HG03135 (cell line): ENCODE measurements around the gene FTO.

Source experiments
- ATAC-seq: cut with Tn5 transposase; IDR thresholded peaks from one replicate; pipeline ENCODE4 v1.9.1; 2021; ENCODE audit warnings: mild to moderate bottlenecking, moderate library complexity; ENCODE audit not compliant: unreplicated experiment

Gene FTO

DNA sequence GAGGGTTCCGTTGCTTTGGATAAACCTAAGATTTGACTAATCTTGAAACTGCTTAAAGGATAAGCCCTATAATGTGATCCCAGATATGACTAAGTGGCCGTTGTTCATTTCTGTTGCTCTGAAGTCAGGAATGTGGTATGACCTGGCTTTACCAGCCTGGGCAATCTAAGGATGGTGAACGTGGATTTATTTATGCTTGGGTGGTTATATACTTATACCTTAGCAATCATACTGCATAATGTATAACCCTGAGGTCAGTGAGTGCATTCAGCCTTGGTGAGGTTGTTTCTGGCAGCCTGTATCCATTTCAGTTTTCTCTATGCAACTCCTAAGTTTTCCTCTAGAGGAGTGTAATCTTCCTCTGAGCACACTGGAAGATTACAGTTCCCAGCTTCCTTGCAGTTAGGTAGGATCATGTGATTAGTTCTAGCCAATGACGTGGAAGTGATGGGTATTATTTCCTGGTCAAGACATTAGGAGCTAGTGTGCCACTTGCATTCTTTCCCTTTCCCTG lies 41.9 kb downstream of the FTO start:
- ATAC-seq = no peak

DNA sequence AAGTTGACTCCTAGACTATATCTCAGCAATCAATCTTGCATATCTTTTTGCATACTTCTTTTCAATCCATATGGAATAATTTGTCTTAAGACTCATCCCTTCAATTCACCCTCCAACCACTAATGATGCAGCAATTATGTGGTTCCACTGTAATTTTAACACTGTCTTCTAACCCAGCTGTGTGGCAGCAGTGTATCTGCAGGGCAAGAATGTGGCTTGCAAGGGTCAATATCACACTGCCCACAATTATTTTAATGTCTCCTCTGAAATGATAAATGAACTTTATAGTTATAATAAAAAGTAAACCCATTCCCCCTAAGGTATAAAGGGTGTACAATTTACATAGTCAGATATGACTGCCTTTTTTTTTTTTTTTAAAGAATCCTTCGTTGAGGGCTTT lies 48.6 kb downstream of the FTO start:
- ATAC-seq = no peak

DNA sequence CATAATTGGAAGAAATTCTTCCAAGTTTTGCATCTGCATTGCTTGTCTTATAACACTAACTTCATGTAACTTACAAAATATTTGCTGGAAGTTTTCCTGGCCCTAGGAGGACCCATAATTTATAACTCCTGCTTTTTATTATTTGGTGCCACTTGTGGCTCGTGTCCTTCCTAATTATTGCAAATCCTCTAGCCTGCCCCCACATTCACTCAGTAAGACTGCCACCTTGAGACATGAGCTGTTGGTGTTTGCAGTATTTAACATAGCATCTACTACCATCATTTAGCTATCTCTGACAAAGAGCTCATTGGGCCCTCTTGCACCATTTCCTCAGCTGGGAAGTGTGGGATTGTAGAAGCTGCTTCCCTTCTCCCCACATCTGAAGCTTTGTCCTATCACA lies 49.5 kb downstream of the FTO start:
- ATAC-seq = no peak

DNA sequence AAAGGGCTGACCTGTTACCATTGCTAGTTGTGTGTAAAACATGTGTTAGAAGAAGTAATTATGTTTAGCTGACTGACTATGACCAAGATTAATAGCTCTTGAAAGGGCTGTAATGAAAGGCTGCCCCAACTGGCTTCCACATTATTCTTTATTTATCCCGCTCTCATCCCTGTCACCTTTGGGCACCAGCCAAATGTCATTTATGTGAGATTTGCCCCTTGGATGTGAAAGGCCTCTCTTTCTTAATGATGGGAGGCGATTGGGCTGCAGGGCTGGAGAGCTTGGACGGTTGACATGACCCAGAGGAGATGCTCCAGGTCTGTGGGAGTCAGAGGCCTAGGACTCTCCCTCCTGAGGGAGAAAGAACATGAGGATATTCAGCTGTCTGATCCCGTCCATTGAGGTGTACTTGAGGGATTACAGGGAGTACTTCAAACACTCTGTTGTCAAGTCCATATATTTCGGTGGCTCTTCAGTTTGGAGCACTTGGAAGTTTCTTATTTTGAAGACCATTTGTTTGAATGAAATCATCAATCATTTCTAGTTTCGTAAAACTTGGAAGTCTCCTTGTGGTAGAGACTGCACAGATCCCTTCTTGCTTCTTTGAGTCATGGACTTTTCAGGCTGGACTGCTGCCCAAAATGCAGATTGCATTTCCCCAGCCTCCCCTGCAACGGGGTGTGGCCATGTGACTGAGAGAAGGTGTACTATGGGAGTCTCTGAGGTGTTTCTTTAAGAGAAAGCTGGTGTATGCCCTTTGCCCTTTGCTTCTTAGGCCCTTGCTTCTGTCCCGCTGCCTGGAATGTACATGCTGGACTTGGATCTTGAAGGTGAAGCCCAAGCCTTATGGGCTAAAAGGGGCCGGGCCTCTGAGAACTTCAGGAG lies 51.3 kb downstream of the FTO start:
- no peak for ATAC-seq

DNA sequence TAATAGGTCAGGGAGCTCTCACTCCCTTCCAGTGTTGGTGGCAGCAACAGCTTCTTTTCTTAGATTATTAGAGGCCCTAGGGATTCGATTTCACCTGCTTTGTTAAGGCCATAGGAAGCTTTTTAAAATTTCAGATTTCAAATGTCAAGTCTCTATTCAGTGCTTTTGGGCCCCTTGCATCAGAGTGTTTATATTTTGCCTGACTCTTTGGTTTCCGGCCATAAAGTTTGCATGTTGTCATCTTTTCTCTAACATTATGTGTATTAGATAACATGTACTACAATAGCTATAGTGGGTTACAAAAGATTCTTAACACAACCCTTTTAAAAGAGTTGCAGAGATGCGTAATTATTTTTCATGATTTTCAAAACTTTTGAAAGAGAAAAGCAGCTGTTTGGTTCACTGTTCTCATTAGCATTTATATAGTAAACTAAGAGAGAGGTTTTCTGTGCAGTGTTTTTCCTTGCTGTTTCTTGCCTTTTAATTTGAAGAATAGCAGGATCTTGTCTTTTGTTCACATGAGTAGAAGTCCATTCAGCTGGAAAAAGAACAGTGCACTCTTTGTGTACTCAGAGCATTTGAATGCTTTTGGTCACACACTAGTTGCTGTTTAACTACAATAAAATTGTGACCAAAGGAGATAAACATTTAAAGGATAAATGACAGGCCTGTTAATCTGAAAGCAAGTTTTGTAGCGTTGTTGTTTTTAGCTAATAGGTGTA lies 52.5 kb downstream of the FTO start:
- no peak for ATAC-seq

DNA sequence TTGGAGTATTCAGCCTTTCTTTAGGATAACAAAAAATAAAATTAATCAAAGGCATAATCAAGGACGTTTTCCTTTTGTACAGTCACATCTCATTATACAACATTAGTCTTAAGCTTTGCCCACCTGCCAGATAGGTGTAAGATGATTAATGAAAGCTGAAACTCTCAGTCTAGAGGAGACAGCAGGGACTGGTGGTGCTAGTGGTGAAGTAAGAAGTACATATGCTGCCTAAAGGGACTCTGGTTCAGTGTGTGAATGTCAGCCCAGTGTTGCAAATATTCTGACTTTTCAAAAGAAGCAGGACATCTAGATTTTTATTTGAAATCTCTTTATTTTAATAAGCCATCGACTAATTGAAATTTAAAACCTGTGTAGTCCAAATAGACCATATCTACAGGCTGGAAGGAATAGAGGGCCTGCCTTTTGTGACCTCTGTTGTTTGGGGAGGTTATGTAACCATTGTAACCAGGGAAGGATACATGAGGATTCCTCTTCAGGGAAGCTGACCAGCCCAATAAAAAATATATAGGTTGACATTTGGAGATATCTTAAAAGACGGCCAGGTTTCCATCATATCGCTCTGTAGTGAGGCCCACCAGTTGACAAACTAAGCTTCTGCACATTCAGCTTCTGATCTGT lies 54.1 kb downstream of the FTO start:
- no peak for ATAC-seq

DNA sequence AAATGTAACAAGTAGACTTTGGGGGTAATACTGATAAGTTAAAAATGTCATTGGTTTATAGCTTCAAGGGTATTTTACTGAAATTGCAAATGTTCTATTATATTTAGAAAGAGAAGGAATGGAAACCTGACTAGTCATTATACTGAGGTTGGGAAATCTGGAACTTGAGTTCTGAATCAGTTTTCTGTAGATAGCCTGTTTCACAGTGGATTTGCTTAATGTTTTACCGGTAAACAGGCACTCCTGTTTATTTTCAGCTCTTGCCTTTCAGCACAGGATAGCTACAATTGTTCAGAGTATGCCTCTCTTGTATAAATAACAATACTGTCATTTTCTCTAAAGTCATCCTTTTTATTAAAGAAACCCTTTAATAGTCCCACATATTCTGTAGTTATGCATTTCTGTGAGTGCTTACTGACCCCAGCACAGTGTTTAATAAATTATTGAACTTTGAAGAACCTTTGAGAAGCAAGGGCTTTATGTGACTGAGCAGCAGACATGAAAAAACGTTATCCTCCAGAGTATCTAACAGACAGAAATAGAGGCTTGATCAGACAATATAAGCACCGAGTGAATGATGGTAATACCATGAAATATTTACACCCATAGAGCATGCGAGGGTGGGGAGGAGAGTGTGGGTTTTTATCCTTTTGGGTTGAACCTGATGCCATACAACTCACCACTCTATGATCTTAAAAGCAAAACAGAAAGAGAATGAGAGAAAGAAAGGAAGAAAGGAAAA lies 58.2 kb downstream of the FTO start:
- no peak for ATAC-seq

DNA sequence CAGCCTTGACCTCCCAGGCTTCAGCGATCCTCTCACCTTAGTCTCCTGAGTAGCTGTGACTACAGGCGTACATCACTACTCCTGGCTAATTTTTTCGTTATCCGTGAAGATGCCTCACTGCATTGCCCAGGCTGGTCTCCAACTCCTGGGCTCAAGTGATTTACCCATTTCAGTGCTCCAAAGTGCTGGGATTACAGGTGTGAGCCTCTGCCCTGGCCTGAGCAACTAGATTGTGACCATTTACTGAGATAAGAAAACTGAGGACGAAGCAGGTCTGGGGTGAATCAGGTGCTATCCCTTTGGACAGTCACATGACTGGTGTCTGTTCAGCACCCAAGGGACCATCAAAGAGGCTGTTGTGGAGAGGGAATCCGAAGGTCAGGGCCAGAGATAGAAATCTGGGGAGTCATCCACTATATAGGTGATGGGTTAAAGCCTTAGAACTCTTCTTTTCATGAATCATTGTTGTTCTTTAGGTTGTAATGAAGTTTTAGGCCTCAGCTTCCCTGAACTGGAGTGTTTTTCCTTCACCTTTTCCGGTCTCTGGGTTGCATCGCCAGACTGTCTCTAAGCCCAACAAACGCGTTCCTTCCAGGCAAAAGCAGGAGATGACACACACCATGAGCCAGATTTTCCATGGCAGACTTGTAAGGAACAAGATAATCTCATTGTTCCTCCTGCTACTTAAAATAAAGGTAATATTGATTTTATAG lies 62.5 kb downstream of the FTO start:
- no peak for ATAC-seq

DNA sequence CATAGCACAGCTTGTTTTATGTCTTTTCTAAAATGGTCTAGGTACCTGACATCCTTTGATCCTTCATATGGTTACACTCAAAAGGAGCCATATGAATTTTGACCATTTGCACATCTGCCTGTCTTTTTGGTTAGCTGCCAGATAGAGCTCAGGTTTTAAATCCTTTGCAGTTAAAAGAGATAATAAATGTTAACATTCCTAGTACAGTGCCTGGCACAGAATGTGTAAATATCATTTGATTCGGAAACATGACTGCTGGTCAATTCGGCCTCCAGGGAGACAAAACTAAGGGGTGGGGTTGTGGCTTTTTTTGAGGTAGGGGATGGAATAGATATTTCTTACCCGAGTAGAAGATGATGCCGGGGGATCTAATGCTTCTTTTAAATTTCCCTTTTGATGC lies 64.2 kb downstream of the FTO start:
- no peak for ATAC-seq

DNA sequence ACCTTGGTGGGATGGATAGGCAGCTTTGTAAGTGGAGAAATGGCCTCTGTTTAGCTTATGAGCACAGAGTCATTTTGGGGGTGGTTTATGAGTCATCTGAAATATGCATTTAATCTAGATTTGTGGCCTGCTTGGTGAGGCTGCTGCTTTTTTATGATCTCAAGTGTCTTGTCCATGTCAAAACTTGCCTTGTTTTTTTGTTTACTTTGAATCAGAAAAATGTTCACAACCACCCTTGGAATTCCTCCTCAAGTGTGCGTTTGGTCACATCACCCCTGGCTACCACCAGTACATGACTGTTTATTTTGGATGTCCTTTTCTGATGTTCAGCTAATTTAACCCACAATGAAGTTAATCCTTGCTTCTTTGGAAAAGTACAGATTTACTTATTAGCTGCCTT lies 64.6 kb downstream of the FTO start:
- ATAC-seq = no peak

DNA sequence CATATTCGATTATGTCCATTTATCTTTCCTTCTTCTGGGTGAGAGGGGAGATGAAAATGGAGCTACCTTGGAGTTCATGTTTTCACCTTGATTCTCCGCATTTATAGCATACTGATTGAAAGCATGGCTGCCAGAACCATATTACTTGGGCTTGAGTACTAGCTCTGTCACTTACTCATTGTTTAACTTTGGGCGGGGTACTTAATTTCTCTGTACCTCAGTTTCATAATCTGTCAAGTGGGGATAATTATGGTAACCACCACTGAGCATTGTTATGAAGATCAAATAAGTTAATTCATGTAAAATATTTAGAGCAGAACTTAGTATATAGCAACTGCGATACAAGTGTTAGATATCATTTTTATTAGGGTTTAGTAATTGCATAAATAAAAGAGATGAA lies 65.2 kb downstream of the FTO start:
- ATAC-seq = no peak

DNA sequence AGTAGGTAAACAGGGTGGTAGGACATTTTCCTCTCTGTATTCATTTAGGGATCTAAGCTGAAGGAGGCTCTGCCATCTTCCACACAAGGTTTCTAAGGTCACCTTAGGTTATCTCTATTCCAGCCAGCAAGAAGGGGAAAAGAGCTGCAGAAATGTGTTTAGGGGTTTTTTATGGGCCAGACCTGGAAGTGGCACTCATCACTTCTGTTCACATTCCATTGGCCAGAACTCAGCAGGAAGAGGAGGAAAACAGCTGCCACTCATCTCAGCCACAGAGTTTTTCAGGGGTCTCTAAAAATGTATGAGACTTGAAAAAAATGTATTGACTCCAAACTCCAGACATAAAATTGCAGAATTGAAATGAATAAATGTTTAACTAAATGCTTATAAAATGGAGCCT lies 65.8 kb downstream of the FTO start:
- no peak for ATAC-seq

DNA sequence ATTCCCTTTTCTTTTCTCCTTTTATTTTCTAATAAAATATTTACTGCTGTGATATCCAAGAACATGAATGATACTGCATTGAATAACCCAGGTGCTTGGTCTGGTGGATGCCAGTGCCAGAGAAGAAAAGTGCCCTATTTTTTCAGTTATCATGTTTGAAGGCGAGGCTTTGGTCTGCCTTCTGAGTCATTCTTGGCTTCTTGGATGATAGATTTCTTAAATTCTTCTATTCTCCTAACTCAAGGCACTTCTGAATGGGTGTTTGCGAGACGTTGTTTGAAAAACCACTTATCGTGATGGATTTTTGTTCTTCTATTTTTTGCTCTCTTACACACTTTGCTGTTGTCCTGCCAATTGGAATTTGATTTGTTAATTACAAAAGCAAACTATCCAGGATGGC lies 66.7 kb downstream of the FTO start:
- no peak for ATAC-seq

DNA sequence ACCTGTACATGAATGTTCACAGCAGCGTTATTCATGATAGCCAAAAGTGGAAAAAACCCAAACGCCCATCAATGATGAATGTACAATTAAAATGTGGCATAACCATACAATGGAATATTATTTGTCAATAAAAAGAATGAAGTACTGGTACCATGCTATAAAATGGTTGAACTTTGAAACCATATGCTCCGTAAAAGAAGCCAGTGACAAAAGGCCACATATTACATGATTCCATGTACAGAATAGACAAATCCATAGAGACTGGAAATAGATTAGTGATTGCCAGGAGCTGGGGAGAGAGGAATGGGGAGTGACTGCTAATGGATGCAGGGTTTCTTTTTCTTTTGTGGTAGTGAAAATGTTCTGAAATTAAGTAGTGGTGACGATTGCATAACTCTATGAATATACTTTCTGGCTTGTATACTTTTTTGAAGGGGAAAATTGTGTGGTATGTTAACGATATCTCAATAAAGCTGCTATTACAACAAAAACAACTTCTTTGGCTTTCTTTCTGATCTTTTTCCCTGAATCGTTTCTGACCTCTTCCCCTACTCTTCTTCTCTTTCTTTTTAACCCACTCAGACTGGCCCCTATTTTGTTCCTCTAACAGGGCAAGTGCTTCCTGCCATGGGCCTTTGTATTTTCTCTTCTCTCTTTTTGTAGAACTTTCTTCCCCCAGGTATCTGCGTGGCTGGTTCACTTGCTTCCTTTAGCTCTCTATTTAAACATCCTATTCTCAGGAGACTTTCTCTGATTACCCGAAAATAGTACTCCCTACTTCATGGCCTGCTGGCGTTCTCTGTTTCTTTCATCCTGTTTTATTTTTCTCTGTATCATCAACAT lies 67.9 kb downstream of the FTO start:
- ATAC-seq = no peak

DNA sequence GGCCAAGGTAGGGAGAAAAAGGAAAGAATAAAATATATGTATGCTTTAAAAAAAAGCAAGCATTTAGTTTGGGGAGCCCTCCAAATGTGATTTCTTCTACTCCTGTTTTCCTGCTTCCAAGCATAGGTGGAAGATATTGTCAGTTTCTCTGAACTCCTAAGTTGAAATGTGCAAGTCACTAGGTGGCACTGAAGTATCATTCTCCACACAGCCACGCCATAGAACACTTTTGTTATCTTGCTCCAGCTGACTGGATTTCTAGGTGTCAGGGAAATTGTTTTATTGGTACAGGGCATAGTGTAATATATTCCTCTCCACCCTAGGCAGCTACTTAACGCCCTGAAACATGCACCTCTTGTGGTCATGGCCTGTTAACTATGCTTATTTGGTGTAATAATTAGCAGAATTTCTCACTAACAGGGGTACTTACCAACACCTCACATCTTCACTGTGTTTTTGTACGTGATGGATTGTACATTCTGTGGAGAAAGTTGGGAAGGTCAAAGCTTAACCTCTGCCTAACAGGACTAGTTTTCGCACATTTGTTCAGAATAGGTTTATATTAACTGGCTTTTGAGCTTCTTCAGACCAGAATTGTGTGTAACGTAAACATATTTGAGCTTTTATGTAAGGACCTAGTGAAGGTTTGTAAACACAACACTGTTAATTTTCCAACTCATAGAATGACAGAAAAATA lies 69.3 kb downstream of the FTO start:
- ATAC-seq = no peak

DNA sequence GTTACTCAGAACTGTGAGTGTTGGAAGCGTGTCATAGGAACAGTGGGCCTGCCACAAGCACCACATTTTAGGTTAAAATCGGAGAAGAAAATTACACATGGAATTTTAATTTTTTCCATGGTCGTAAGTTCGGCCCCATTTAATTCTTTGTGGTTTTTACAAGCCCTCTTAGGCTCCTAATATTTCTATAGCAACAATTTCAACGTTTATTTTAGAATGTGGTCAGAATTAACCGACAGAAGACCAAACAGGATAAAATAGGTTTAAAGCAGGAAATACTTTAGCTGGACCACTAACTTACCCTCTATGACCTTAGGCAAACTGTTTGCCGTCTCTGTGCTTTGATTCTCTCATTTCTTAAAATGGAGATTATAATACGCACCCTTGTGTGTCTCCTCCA lies 69.9 kb downstream of the FTO start:
- no peak for ATAC-seq

DNA sequence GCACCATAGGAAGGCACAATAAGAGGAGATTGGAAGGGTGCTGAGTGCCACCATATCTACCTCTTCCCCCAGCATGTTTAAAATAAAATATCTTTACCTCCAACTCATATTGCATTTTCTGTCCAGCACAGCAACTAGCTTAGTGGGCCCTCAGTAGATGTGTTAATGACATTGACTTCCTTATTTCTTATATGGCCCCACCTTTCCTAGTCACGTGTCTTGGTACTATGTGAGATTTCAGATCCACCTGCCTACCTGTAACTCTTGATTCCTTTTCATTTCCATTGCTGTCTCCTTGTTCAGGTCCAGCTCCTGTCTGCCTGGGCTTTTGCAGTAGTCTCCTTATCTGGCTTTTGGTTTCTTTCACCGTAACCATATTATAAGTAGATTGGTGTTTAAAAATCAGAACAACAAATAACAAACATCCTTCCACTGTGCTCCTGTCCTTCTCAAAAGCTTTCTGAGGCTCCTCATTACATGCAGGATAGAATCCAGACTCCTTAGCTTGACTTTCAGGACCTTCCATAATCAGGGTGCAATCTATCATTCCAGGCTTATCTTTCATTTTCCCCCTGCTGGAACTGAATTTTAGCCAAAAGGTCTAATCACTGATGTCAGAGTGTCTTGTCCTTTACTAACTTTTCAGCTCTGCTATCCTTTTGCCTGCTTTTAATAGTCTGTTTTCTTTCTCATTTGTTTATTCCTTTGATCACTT lies 71.3 kb downstream of the FTO start:
- no peak for ATAC-seq

DNA sequence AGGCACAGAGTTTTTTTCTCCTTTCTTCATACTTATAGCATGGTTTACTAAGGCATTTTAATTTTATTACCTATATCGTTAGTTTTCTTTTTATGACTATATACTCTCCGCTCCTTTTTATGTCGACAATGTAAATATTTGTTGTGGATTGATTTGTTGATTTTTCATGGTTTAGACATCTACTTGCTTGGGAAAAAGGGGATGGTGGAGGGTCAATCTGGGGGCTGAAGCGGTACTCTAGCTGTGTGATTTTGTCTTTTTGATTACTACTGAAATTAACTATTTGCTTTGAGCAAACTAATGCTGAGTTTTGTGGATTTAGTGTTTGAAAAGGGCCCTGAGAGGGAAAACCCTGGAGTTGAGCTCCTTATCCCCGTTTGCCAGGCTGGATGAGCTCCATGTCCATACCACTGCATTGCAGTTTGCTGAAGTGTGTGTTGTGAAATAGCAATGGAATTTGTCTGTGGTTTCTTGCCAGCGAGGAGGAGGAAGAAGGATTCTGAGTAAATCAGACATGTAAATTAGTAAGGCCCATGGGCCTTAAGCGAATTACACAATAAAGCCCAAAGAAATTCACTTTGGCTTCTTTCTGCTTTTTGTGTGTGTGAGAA lies 72.0 kb downstream of the FTO start:
- no peak for ATAC-seq
